HCT116 (cell line): ENCODE measurements around the gene ZNF341.

ENCODE experiments used
- CBX3 ChIP-seq: IDR thresholded peaks from 2 replicates; pipeline ENCODE4 v1.6.1; 2012; ENCODE audit warnings: low read depth
- ELF1 ChIP-seq: IDR thresholded peaks from 2 replicates; pipeline ENCODE4 v1.6.1; 2012; ENCODE audit warnings: low read depth, borderline replicate concordance
- EZH2 ChIP-seq: fragments of 200-600 bp; sonication (generic); IDR thresholded peaks from 2 replicates; pipeline ENCODE4 v1.6.1; 2017; ENCODE audit warnings: antibody characterized with exemption, mixed run types
- EZH2phosphoT487 ChIP-seq: fragments of 200-600 bp; IDR thresholded peaks from 2 replicates; pipeline ENCODE4 v1.6.1; 2018; ENCODE audit warnings: antibody characterized with exemption, borderline replicate concordance
- POLR2A ChIP-seq: IDR thresholded peaks from 2 replicates; pipeline ENCODE4 v1.7.0; 2011; ENCODE audit warnings: borderline replicate concordance; ENCODE audit not compliant: insufficient read depth, insufficient read length; ENCODE audit errors: extremely low read depth
- POLR2AphosphoS5 ChIP-seq: IDR thresholded peaks from 2 replicates; pipeline ENCODE4 v1.6.1; 2011; ENCODE audit warnings: mild to moderate bottlenecking, low read depth, low read length, moderate library complexity
- SP1 ChIP-seq: IDR thresholded peaks from 2 replicates; pipeline ENCODE4 v1.6.1; 2012; ENCODE audit warnings: low read depth
- TCF7L2 ChIP-seq: IDR thresholded peaks from 2 replicates; pipeline ENCODE4 v1.7.0; 2011; ENCODE audit warnings: borderline replicate concordance, inconsistent platforms; ENCODE audit not compliant: insufficient read depth, insufficient read length; ENCODE audit errors: extremely low read depth
- TF ChIP-seq, protein P1 (sequence below), 3 experiments: fragments of 200-600 bp in 1 of 3; sonication (generic) in 1 of 3; IDR thresholded peaks in 2 of 3; conservative IDR thresholded peaks in 1 of 3; 2 replicates each; pipeline ENCODE4 v1.5.1; 2012 to 2017; ENCODE audit warnings: low read depth in 2 of 3, low read length in 2 of 3, antibody characterized with exemption in 1 of 3, borderline replicate concordance in 1 of 3, control low read depth in 1 of 3, mild to moderate bottlenecking in 1 of 3, mixed read lengths in 1 of 3, mixed run types in 1 of 3, moderate library complexity in 1 of 3; ENCODE audit not compliant: insufficient read depth in 1 of 3
- TF ChIP-seq, protein P2 (sequence below): IDR thresholded peaks from 2 replicates; pipeline ENCODE4 v1.6.1; 2012; ENCODE audit warnings: low read depth
- TF ChIP-seq, protein P3 (sequence below): IDR thresholded peaks from 2 replicates; pipeline ENCODE4 v1.6.1; 2012

DNA sequence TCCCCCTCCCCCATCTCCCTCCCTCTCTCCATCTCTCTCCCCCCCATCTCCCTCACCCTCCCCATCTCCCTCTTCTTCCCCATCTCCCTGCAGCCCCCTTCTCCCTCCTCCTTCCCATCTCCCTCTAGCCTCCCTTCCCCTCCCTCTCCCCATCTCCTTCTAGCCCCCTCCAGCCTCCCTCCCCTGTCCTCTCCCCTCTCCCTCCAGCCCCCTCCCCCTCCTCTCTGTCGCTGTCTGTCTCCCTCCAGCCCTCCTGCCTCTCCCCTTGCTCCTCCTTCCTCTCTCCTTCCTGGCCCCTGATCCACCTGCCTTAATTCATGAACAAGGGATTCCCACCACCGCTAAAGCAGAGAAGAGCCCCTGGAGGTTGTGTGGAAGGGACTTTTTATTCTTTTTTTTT, 52.4 kb downstream of the ZNF341 start:
- TF ChIP-seq, protein P1, sequence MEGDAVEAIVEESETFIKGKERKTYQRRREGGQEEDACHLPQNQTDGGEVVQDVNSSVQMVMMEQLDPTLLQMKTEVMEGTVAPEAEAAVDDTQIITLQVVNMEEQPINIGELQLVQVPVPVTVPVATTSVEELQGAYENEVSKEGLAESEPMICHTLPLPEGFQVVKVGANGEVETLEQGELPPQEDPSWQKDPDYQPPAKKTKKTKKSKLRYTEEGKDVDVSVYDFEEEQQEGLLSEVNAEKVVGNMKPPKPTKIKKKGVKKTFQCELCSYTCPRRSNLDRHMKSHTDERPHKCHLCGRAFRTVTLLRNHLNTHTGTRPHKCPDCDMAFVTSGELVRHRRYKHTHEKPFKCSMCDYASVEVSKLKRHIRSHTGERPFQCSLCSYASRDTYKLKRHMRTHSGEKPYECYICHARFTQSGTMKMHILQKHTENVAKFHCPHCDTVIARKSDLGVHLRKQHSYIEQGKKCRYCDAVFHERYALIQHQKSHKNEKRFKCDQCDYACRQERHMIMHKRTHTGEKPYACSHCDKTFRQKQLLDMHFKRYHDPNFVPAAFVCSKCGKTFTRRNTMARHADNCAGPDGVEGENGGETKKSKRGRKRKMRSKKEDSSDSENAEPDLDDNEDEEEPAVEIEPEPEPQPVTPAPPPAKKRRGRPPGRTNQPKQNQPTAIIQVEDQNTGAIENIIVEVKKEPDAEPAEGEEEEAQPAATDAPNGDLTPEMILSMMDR (IDR thresholded peaks at IDR 0.05 in 2 of 3, conservative IDR thresholded peaks at IDR 0.05 in 1 of 3; ENCODE audit: borderline replicate concordance in 1 of 3, insufficient read depth in 1 of 3, low read depth in 2 of 3, low read length in 2 of 3), result no peak
- no peak for TF ChIP-seq POLR2A
- TF ChIP-seq EZH2phosphoT487, result no peak
- TF ChIP-seq, protein P2, sequence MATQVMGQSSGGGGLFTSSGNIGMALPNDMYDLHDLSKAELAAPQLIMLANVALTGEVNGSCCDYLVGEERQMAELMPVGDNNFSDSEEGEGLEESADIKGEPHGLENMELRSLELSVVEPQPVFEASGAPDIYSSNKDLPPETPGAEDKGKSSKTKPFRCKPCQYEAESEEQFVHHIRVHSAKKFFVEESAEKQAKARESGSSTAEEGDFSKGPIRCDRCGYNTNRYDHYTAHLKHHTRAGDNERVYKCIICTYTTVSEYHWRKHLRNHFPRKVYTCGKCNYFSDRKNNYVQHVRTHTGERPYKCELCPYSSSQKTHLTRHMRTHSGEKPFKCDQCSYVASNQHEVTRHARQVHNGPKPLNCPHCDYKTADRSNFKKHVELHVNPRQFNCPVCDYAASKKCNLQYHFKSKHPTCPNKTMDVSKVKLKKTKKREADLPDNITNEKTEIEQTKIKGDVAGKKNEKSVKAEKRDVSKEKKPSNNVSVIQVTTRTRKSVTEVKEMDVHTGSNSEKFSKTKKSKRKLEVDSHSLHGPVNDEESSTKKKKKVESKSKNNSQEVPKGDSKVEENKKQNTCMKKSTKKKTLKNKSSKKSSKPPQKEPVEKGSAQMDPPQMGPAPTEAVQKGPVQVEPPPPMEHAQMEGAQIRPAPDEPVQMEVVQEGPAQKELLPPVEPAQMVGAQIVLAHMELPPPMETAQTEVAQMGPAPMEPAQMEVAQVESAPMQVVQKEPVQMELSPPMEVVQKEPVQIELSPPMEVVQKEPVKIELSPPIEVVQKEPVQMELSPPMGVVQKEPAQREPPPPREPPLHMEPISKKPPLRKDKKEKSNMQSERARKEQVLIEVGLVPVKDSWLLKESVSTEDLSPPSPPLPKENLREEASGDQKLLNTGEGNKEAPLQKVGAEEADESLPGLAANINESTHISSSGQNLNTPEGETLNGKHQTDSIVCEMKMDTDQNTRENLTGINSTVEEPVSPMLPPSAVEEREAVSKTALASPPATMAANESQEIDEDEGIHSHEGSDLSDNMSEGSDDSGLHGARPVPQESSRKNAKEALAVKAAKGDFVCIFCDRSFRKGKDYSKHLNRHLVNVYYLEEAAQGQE, result no peak
- TF ChIP-seq EZH2, result no peak
- TF ChIP-seq POLR2AphosphoS5, result no peak
- TF ChIP-seq TCF7L2, result no peak
- no peak for TF ChIP-seq CBX3
- TF ChIP-seq, protein P3, sequence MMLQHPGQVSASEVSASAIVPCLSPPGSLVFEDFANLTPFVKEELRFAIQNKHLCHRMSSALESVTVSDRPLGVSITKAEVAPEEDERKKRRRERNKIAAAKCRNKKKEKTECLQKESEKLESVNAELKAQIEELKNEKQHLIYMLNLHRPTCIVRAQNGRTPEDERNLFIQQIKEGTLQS, result no peak
- no peak for TF ChIP-seq SP1
- TF ChIP-seq ELF1, result no peak
